H9 (cell line): ENCODE measurements around the gene HCFC2. TPM values are rescaled to one million over a fixed set of nuclear protein-coding genes. Genes with fewer than 3 reads are reported as not detected.
"Not testable (repeated sequence)": the region's sequence is repeated elsewhere in the genome, so short reads cannot be mapped to it uniquely, and the experiment has no call there.

ENCODE experiments used
- DNase-seq: peaks from one replicate; pipeline ENCODE4 v3.0.0-alpha.2; 2017
- H2AFZ ChIP-seq: one replicate; pipeline ENCODE4 v1.6.1; 2013; ENCODE audit warnings: mild to moderate bottlenecking, low read length, control low read depth, moderate library complexity
- H2AK5ac ChIP-seq: 2 replicates; pipeline ENCODE4 v1.6.1; 2013; ENCODE audit warnings: low read length, control low read depth, mixed read lengths; ENCODE audit not compliant: insufficient read length
- H2BK120ac ChIP-seq: one replicate; pipeline ENCODE4 v1.6.1; 2013; ENCODE audit warnings: low read depth, mild to moderate bottlenecking, low read length, control low read depth, inconsistent platforms; ENCODE audit not compliant: poor library complexity, severe bottlenecking
- H2BK12ac ChIP-seq: 2 replicates; pipeline ENCODE4 v1.6.1; 2013; ENCODE audit warnings: low read length, control low read depth, mixed read lengths, low read depth; ENCODE audit not compliant: insufficient read length
- H2BK15ac ChIP-seq: 2 replicates; pipeline ENCODE4 v1.6.1; 2013; ENCODE audit warnings: low read depth, low read length, control low read depth
- H2BK20ac ChIP-seq: one replicate; pipeline ENCODE4 v1.6.1; 2013; ENCODE audit warnings: low read depth, mild to moderate bottlenecking, low read length, control low read depth, inconsistent platforms; ENCODE audit not compliant: poor library complexity, severe bottlenecking
- H2BK5ac ChIP-seq: 2 replicates; pipeline ENCODE4 v1.6.1; 2013; ENCODE audit warnings: low read length, control low read depth, mixed read lengths; ENCODE audit not compliant: insufficient read length
- H3K14ac ChIP-seq: 2 replicates; pipeline ENCODE4 v1.6.1; 2013; ENCODE audit warnings: low read length, control low read depth; ENCODE audit not compliant: insufficient read depth
- H3K18ac ChIP-seq: 2 replicates; pipeline ENCODE4 v1.6.1; 2013; ENCODE audit warnings: low read depth, mild to moderate bottlenecking, mixed read lengths, low read length, control low read depth; ENCODE audit not compliant: insufficient read length
- H3K23ac ChIP-seq: 2 replicates; pipeline ENCODE4 v1.6.1; 2013; ENCODE audit warnings: low read length, control low read depth, mixed read lengths, low read depth; ENCODE audit not compliant: insufficient read length
- H3K23me2 ChIP-seq: 2 replicates; pipeline ENCODE4 v1.6.1; 2013; ENCODE audit warnings: low read depth, mild to moderate bottlenecking, mixed read lengths, low read length, control low read depth; ENCODE audit not compliant: insufficient read length, poor library complexity, severe bottlenecking
- H3K27ac ChIP-seq: 2 replicates; pipeline ENCODE4 v1.5.1; 2013; ENCODE audit warnings: low read length, control low read depth, mixed read lengths, low read depth; ENCODE audit not compliant: insufficient read length
- H3K27me3 ChIP-seq: 2 replicates; pipeline ENCODE4 v1.6.1; 2013; ENCODE audit warnings: low read length, control low read depth, inconsistent platforms; ENCODE audit not compliant: insufficient read depth
- H3K4ac ChIP-seq: 2 replicates; pipeline ENCODE4 v1.6.1; 2013; ENCODE audit warnings: low read depth, mild to moderate bottlenecking, control low read depth, inconsistent platforms, low read length, moderate library complexity
- H3K4me1 ChIP-seq: 2 replicates; pipeline ENCODE4 v1.6.1; 2013; ENCODE audit warnings: low read length, control low read depth, inconsistent platforms; ENCODE audit not compliant: insufficient read depth
- H3K4me2 ChIP-seq: 2 replicates; pipeline ENCODE4 v1.6.1; 2013; ENCODE audit warnings: low read length, control low read depth, mixed read lengths; ENCODE audit not compliant: insufficient read length, insufficient read depth
- H3K56ac ChIP-seq: 2 replicates; pipeline ENCODE4 v1.6.1; 2013; ENCODE audit warnings: low read depth, mild to moderate bottlenecking, mixed read lengths, low read length, control low read depth; ENCODE audit not compliant: insufficient read length
- H3K79me1 ChIP-seq: 2 replicates; pipeline ENCODE4 v1.6.1; 2013; ENCODE audit warnings: low read depth, mild to moderate bottlenecking, moderate library complexity, low read length, control low read depth, inconsistent platforms; ENCODE audit not compliant: insufficient read depth, poor library complexity, severe bottlenecking
- H3K79me2 ChIP-seq: 2 replicates; pipeline ENCODE4 v1.6.1; 2013; ENCODE audit warnings: low read length, control low read depth, inconsistent platforms; ENCODE audit not compliant: insufficient read depth
- H3K9ac ChIP-seq: 2 replicates; pipeline ENCODE4 v1.6.1; 2013; ENCODE audit warnings: low read length, control low read depth, mixed read lengths; ENCODE audit not compliant: insufficient read length; ENCODE audit errors: extremely low read depth
- H3K9me3 ChIP-seq: one replicate; pipeline ENCODE4 v1.6.1; 2013; ENCODE audit warnings: low read depth, low read length, inconsistent platforms; ENCODE audit not compliant: control insufficient read depth
- H3T11ph ChIP-seq: one replicate; pipeline ENCODE4 v1.6.1; 2013; ENCODE audit warnings: mild to moderate bottlenecking, low read length, control low read depth, inconsistent platforms
- H4K20me1 ChIP-seq: one replicate; pipeline ENCODE4 v1.6.1; 2013; ENCODE audit not compliant: control insufficient read depth, insufficient read length, insufficient read depth
- H4K5ac ChIP-seq: 2 replicates; pipeline ENCODE4 v1.6.1; 2013; ENCODE audit warnings: low read depth, mild to moderate bottlenecking, mixed read lengths, low read length, control low read depth; ENCODE audit not compliant: insufficient read length
- H4K8ac ChIP-seq: replicated peaks from 2 replicates; pipeline ENCODE4 v1.6.1; 2013; ENCODE audit warnings: low read length, control low read depth, mixed read lengths, low read depth; ENCODE audit not compliant: insufficient read length
- H4K91ac ChIP-seq: 2 replicates; pipeline ENCODE4 v1.6.1; 2013; ENCODE audit warnings: low read depth, mild to moderate bottlenecking, moderate library complexity, mixed read lengths, low read length, control low read depth; ENCODE audit not compliant: insufficient read length
- H3K27ac Mint-ChIP-seq, 3 experiments: 2 replicates in 2 of 3; 3 replicates in 1 of 3; pipeline ENCODE4 v1.8.0; 2020 to 2021; ENCODE audit warnings: mixed read lengths in 3 of 3, mild to moderate bottlenecking in 1 of 3, moderate library complexity in 1 of 3
- H3K27me3 Mint-ChIP-seq: 2 replicates; pipeline ENCODE4 v1.8.0; 2021; ENCODE audit warnings: low read depth, mild to moderate bottlenecking, moderate library complexity, mixed read lengths
- H3K36me3 Mint-ChIP-seq, 3 experiments: 2 replicates in 2 of 3; 3 replicates in 1 of 3; pipeline ENCODE4 v1.8.0; 2020 to 2021; ENCODE audit warnings: low read depth in 3 of 3, mixed read lengths in 3 of 3; ENCODE audit not compliant: insufficient read depth in 1 of 3
- H3K4me1 Mint-ChIP-seq, 2 experiments: 2 replicates each; pipeline ENCODE4 v1.8.0; 2020; ENCODE audit warnings: mixed read lengths in 2 of 2
- H3K4me3 Mint-ChIP-seq, 2 experiments: 2 replicates in 1 of 2; 3 replicates in 1 of 2; pipeline ENCODE4 v1.8.0; 2020 to 2021; ENCODE audit warnings: mild to moderate bottlenecking in 2 of 2, mixed read lengths in 2 of 2, moderate library complexity in 1 of 2
- H3K9me3 Mint-ChIP-seq, 2 experiments: 2 replicates in 1 of 2; 3 replicates in 1 of 2; pipeline ENCODE4 v1.8.0; 2020; ENCODE audit warnings: mild to moderate bottlenecking in 2 of 2, mixed read lengths in 2 of 2, moderate library complexity in 1 of 2
- WGBS: extraction: QIAGEN DNeasy Blood & Tissue Kit; methylation state at CpG from one replicate; pipeline ENCODE4 v1.1.7; 2013; ENCODE audit warnings: missing lambda C conversion rate, low lambda C conversion rate, mixed read lengths; ENCODE audit not compliant: insufficient read length; ENCODE audit errors: extremely low coverage; 5-methylcytosine and 5-hydroxymethylcytosine counted together
- total RNA-seq: library from RNA; stranded (reverse); gene quantifications from 2 replicates; pipeline ENCODE4 v1.2.1, GENCODE V29; 2021

The HCFC2 gene
- total RNA-seq, 1 experiment from 2014 or later, result 1.9 TPM

- not testable (repeated sequence) for H2AK5ac ChIP-seq, H4K20me1 ChIP-seq, H3K4me2 ChIP-seq, H4K5ac ChIP-seq, H2BK12ac ChIP-seq, H3K79me2 ChIP-seq, H3K79me1 ChIP-seq, H3K18ac ChIP-seq, H3K23ac ChIP-seq, DNase-seq, H3K4me1 ChIP-seq, H3K27me3 ChIP-seq, H4K8ac ChIP-seq, H3K36me3 Mint-ChIP-seq, H2BK120ac ChIP-seq, H2BK15ac ChIP-seq, H3K4ac ChIP-seq, H3T11ph ChIP-seq, H3K4me1 Mint-ChIP-seq, H3K23me2 ChIP-seq, H3K9ac ChIP-seq, H3K56ac ChIP-seq, H2AFZ ChIP-seq, H2BK20ac ChIP-seq, H3K14ac ChIP-seq, H4K91ac ChIP-seq, H3K27ac Mint-ChIP-seq, H2BK5ac ChIP-seq, H3K4me3 Mint-ChIP-seq, H3K27ac ChIP-seq, H3K9me3 ChIP-seq, H3K9me3 Mint-ChIP-seq
- H3K27me3 Mint-ChIP-seq, result peaks cover 33% of the 10 kb centered on the region
- no CpG with 5 or more reads among the region's 2 CpGs for WGBS
Measured at GRCh38 chr12:104036143-104036542, 28.2 kb upstream of the HCFC2 start.

GRCh38 chr12:104039769-104040168, 24.6 kb upstream of the HCFC2 start:
- not testable (repeated sequence) for H3K27ac ChIP-seq, H3K4me1 Mint-ChIP-seq, H3K4me2 ChIP-seq, H2BK12ac ChIP-seq, H2BK20ac ChIP-seq, H3K36me3 Mint-ChIP-seq, H4K20me1 ChIP-seq, H3K18ac ChIP-seq, H3K9ac ChIP-seq, H2BK120ac ChIP-seq, H3K4me3 Mint-ChIP-seq, H2AK5ac ChIP-seq, H4K5ac ChIP-seq, H3K4me1 ChIP-seq, H3K23me2 ChIP-seq, H3K9me3 ChIP-seq, H3K79me1 ChIP-seq, H4K8ac ChIP-seq, H3K27me3 ChIP-seq, H3K9me3 Mint-ChIP-seq, H4K91ac ChIP-seq, H3K14ac ChIP-seq, H3K56ac ChIP-seq, H3K23ac ChIP-seq, DNase-seq, H2BK15ac ChIP-seq, H3K79me2 ChIP-seq, H3K27ac Mint-ChIP-seq, H2BK5ac ChIP-seq, H3T11ph ChIP-seq, H3K4ac ChIP-seq, H2AFZ ChIP-seq
- H3K27me3 Mint-ChIP-seq, result peaks cover 36% of the 10 kb centered on the region
- WGBS, result no CpG with 5 or more reads among the region's 1 CpG
